ENCODE data around the gene CALCOCO1. TPM values are rescaled to one million over a fixed set of nuclear protein-coding genes. Genes with fewer than 3 reads are reported as not detected.

The CALCOCO1 gene
- polyA plus RNA-seq, 2 donors = 49.7 to 72.7 TPM

GRCh38 chr12:53736592-53736991 is 9.3 kb upstream of the CALCOCO1 start:
- Histone ChIP-seq H3K27ac (ENCODE audit: low read depth in 2 of 2, low read length in 1 of 2) (no peak overlapping the region), H3K9me3 (ENCODE audit: control insufficient read depth in 2 of 2, insufficient read depth in 1 of 2, low read depth in 1 of 2, low read length in 1 of 2) (no peaks in the 10 kb centered on the region), H3K4me1 (ENCODE audit: control insufficient read depth in 2 of 2, insufficient read depth in 2 of 2, low read length in 1 of 2) (peaks cover 3 to 4% of the 10 kb centered on the region in 2 donors), H3K27me3 (ENCODE audit: control insufficient read depth in 1 of 2, insufficient read depth in 2 of 2, low read length in 2 of 2) (peaks cover 0 to 2% of the 10 kb centered on the region in 2 donors), H3K4me3 (ENCODE audit: low read depth in 1 of 2, low read length in 2 of 2) (no peak overlapping the region), H3K36me3 (ENCODE audit: control insufficient read depth in 2 of 2, insufficient read depth in 2 of 2, low read length in 1 of 2) (no peaks in the 10 kb centered on the region)
- WGBS, 2 donors = 91% methylated on average over 6 of the region's 6 CpGs

- Histone ChIP-seq H3K27ac (ENCODE audit: low read depth in 2 of 2, low read length in 1 of 2) (no peak overlapping the region), H3K9me3 (ENCODE audit: control insufficient read depth in 2 of 2, insufficient read depth in 1 of 2, low read depth in 1 of 2, low read length in 1 of 2) (no peaks in the 10 kb centered on the region), H3K27me3 (ENCODE audit: control insufficient read depth in 1 of 2, insufficient read depth in 2 of 2, low read length in 2 of 2) (no peaks in the 10 kb centered on the region), H3K4me3 (ENCODE audit: low read depth in 1 of 2, low read length in 2 of 2) (no peak overlapping the region), H3K4me1 (ENCODE audit: control insufficient read depth in 2 of 2, insufficient read depth in 2 of 2, low read length in 1 of 2) (peaks cover 3 to 4% of the 10 kb centered on the region in 2 donors), H3K36me3 (ENCODE audit: control insufficient read depth in 2 of 2, insufficient read depth in 2 of 2, low read length in 1 of 2) (no peaks in the 10 kb centered on the region)
- 48 to 49% methylated on average over 2 of the region's 2 CpGs for WGBS, 2 donors
Observed at GRCh38 chr12:53735556-53735955, 8.3 kb upstream of the CALCOCO1 start.

- 88 to 89% methylated on average over 9 of the region's 9 CpGs for WGBS, 2 donors
- Histone ChIP-seq H3K9me3 (ENCODE audit: control insufficient read depth in 2 of 2, insufficient read depth in 1 of 2, low read depth in 1 of 2, low read length in 1 of 2) (no peaks in the 10 kb centered on the region), H3K36me3 (ENCODE audit: control insufficient read depth in 2 of 2, insufficient read depth in 2 of 2, low read length in 1 of 2) (no peaks in the 10 kb centered on the region), H3K4me3 (ENCODE audit: low read depth in 1 of 2, low read length in 2 of 2) (no peak overlapping the region), H3K4me1 (ENCODE audit: control insufficient read depth in 2 of 2, insufficient read depth in 2 of 2, low read length in 1 of 2) (peaks cover 0 to 4% of the 10 kb centered on the region in 2 donors), H3K27ac (ENCODE audit: low read depth in 2 of 2, low read length in 1 of 2) (no peak overlapping the region), H3K27me3 (ENCODE audit: control insufficient read depth in 1 of 2, insufficient read depth in 2 of 2, low read length in 2 of 2) (no peaks in the 10 kb centered on the region)
Observed at GRCh38 chr12:53734425-53734824, 7.2 kb upstream of the CALCOCO1 start.

GRCh38 chr12:53733807-53734200 is 6.6 kb upstream of the CALCOCO1 start:
- Histone ChIP-seq H3K27ac (ENCODE audit: low read depth in 2 of 2, low read length in 1 of 2) (no peak overlapping the region), H3K4me1 (ENCODE audit: control insufficient read depth in 2 of 2, insufficient read depth in 2 of 2, low read length in 1 of 2) (peaks cover 0 to 4% of the 10 kb centered on the region in 2 donors), H3K9me3 (ENCODE audit: control insufficient read depth in 2 of 2, insufficient read depth in 1 of 2, low read depth in 1 of 2, low read length in 1 of 2) (no peaks in the 10 kb centered on the region), H3K36me3 (ENCODE audit: control insufficient read depth in 2 of 2, insufficient read depth in 2 of 2, low read length in 1 of 2) (no peaks in the 10 kb centered on the region), H3K27me3 (ENCODE audit: control insufficient read depth in 1 of 2, insufficient read depth in 2 of 2, low read length in 2 of 2) (no peaks in the 10 kb centered on the region), H3K4me3 (ENCODE audit: low read depth in 1 of 2, low read length in 2 of 2) (no peak overlapping the region)
- WGBS, 2 donors = 52 to 56% methylated on average over 5 of the region's 5 CpGs

GRCh38 chr12:53733051-53733806 is 6.0 kb upstream of the CALCOCO1 start:
- H3K27me3 ChIP-seq (ENCODE audit: control insufficient read depth in 1 of 2, insufficient read depth in 2 of 2, low read length in 2 of 2) = no peaks in the 10 kb centered on the region
- no peaks in the 10 kb centered on the region for H3K9me3 ChIP-seq (ENCODE audit: control insufficient read depth in 2 of 2, insufficient read depth in 1 of 2, low read depth in 1 of 2, low read length in 1 of 2)
- no peak overlapping the region for H3K4me3 ChIP-seq (ENCODE audit: low read depth in 1 of 2, low read length in 2 of 2)
- H3K4me1 ChIP-seq (ENCODE audit: control insufficient read depth in 2 of 2, insufficient read depth in 2 of 2, low read length in 1 of 2) = peaks cover 0 to under 1% of the 10 kb centered on the region in 2 donors
- WGBS, 2 donors = 93 to 100% methylated on average over 2 of the region's 2 CpGs
- H3K36me3 ChIP-seq (ENCODE audit: control insufficient read depth in 2 of 2, insufficient read depth in 2 of 2, low read length in 1 of 2) = no peaks in the 10 kb centered on the region
- no peak overlapping the region for H3K27ac ChIP-seq (ENCODE audit: low read depth in 2 of 2, low read length in 1 of 2)

GRCh38 chr12:53729644-53730043 is 2.4 kb upstream of the CALCOCO1 start:
- peaks cover 4 to 14% of the 10 kb centered on the region in 2 donors for H3K4me1 ChIP-seq (ENCODE audit: control insufficient read depth in 2 of 2, insufficient read depth in 2 of 2, low read length in 1 of 2)
- no peak overlapping the region for H3K4me3 ChIP-seq (ENCODE audit: low read depth in 1 of 2, low read length in 2 of 2)
- peaks cover 1 to 3% of the 10 kb centered on the region in 2 donors for H3K36me3 ChIP-seq (ENCODE audit: control insufficient read depth in 2 of 2, insufficient read depth in 2 of 2, low read length in 1 of 2)

GRCh38 chr12:53728206-53728605 is 954 bp upstream of the CALCOCO1 start:
- H3K9me3 ChIP-seq (ENCODE audit: control insufficient read depth in 2 of 2, insufficient read depth in 1 of 2, low read depth in 1 of 2, low read length in 1 of 2) = no peaks in the 10 kb centered on the region
- peaks cover 4 to 14% of the 10 kb centered on the region in 2 donors for H3K4me1 ChIP-seq (ENCODE audit: control insufficient read depth in 2 of 2, insufficient read depth in 2 of 2, low read length in 1 of 2)
- peak overlapping the region in 1 of 2 donors; percentile 82 for H3K4me3 ChIP-seq (ENCODE audit: low read depth in 1 of 2, low read length in 2 of 2)
- WGBS, 2 donors = 55 to 67% methylated on average over 7 of the region's 7 CpGs
- peaks cover 5 to 8% of the 10 kb centered on the region in 2 donors for H3K36me3 ChIP-seq (ENCODE audit: control insufficient read depth in 2 of 2, insufficient read depth in 2 of 2, low read length in 1 of 2)
- H3K27me3 ChIP-seq (ENCODE audit: control insufficient read depth in 1 of 2, insufficient read depth in 2 of 2, low read length in 2 of 2) = no peaks in the 10 kb centered on the region
- peak overlapping the region in 1 of 2 donors; percentile 91 for H3K27ac ChIP-seq (ENCODE audit: low read depth in 2 of 2, low read length in 1 of 2)

More at GRCh38 chr12:53729644-53730043, 2.4 kb upstream of the CALCOCO1 start:
- Histone ChIP-seq H3K27me3 (ENCODE audit: control insufficient read depth in 1 of 2, insufficient read depth in 2 of 2, low read length in 2 of 2) (no peaks in the 10 kb centered on the region), H3K27ac (ENCODE audit: low read depth in 2 of 2, low read length in 1 of 2) (no peak overlapping the region), H3K9me3 (ENCODE audit: control insufficient read depth in 2 of 2, insufficient read depth in 1 of 2, low read depth in 1 of 2, low read length in 1 of 2) (no peaks in the 10 kb centered on the region)

GRCh38 chr12:53726946-53727309 is 324 bp downstream of the CALCOCO1 start:
- peak overlapping the region; percentile 60 to 82 for H3K27ac ChIP-seq (ENCODE audit: low read depth in 2 of 2, low read length in 1 of 2)

GRCh38 chr12:53726341-53726740 is 911 bp downstream of the CALCOCO1 start:
- peaks cover 4 to 14% of the 10 kb centered on the region in 2 donors for H3K4me1 ChIP-seq (ENCODE audit: control insufficient read depth in 2 of 2, insufficient read depth in 2 of 2, low read length in 1 of 2)
- H3K27me3 ChIP-seq (ENCODE audit: control insufficient read depth in 1 of 2, insufficient read depth in 2 of 2, low read length in 2 of 2) = no peaks in the 10 kb centered on the region
- peak overlapping the region; percentile 15 to 59 for H3K27ac ChIP-seq (ENCODE audit: low read depth in 2 of 2, low read length in 1 of 2)
- H3K36me3 ChIP-seq (ENCODE audit: control insufficient read depth in 2 of 2, insufficient read depth in 2 of 2, low read length in 1 of 2) = peaks cover 7 to 20% of the 10 kb centered on the region in 2 donors
- H3K4me3 ChIP-seq (ENCODE audit: low read depth in 1 of 2, low read length in 2 of 2) = peak overlapping the region; percentile 9 to 82
- H3K9me3 ChIP-seq (ENCODE audit: control insufficient read depth in 2 of 2, insufficient read depth in 1 of 2, low read depth in 1 of 2, low read length in 1 of 2) = no peaks in the 10 kb centered on the region
- WGBS, 2 donors = 16 to 28% methylated on average over 2 of the region's 2 CpGs

More at GRCh38 chr12:53726946-53727309, 324 bp downstream of the CALCOCO1 start:
- H3K4me3 ChIP-seq (ENCODE audit: low read depth in 1 of 2, low read length in 2 of 2) = peak overlapping the region; percentile 74 to 82
- peaks cover 4 to 14% of the 10 kb centered on the region in 2 donors for H3K4me1 ChIP-seq (ENCODE audit: control insufficient read depth in 2 of 2, insufficient read depth in 2 of 2, low read length in 1 of 2)
- H3K27me3 ChIP-seq (ENCODE audit: control insufficient read depth in 1 of 2, insufficient read depth in 2 of 2, low read length in 2 of 2) = no peaks in the 10 kb centered on the region
- no peaks in the 10 kb centered on the region for H3K9me3 ChIP-seq (ENCODE audit: control insufficient read depth in 2 of 2, insufficient read depth in 1 of 2, low read depth in 1 of 2, low read length in 1 of 2)
- peaks cover 5 to 14% of the 10 kb centered on the region in 2 donors for H3K36me3 ChIP-seq (ENCODE audit: control insufficient read depth in 2 of 2, insufficient read depth in 2 of 2, low read length in 1 of 2)
- 1 to 2% methylated on average over 15 of the region's 15 CpGs for WGBS, 2 donors

GRCh38 chr12:53725824-53726223 is 1.4 kb downstream of the CALCOCO1 start:
- 29 to 31% methylated on average over 4 of the region's 4 CpGs for WGBS, 2 donors

More at GRCh38 chr12:53725824-53726223, 1.4 kb downstream of the CALCOCO1 start:
- Histone ChIP-seq H3K27ac (ENCODE audit: low read depth in 2 of 2, low read length in 1 of 2) (peak overlapping the region; percentile 15 to 59), H3K9me3 (ENCODE audit: control insufficient read depth in 2 of 2, insufficient read depth in 1 of 2, low read depth in 1 of 2, low read length in 1 of 2) (no peaks in the 10 kb centered on the region), H3K4me3 (ENCODE audit: low read depth in 1 of 2, low read length in 2 of 2) (peak overlapping the region in 1 of 2 donors; percentile 82), H3K36me3 (ENCODE audit: control insufficient read depth in 2 of 2, insufficient read depth in 2 of 2, low read length in 1 of 2) (peaks cover 12 to 22% of the 10 kb centered on the region in 2 donors), H3K27me3 (ENCODE audit: control insufficient read depth in 1 of 2, insufficient read depth in 2 of 2, low read length in 2 of 2) (no peaks in the 10 kb centered on the region), H3K4me1 (ENCODE audit: control insufficient read depth in 2 of 2, insufficient read depth in 2 of 2, low read length in 1 of 2) (peaks cover 4 to 14% of the 10 kb centered on the region in 2 donors)

Measured in esophagus (tissue), 2 donors.